Pancreas (tissue), 10 donors: ENCODE results near the gene ZNF653. TPM values are rescaled to one million over a fixed set of nuclear protein-coding genes. Genes with fewer than 3 reads are reported as not detected.

Experiments
- ATAC-seq, 4 donors: fragments of 200-7000 bp; cut with Tn5 transposase; one replicate each; pipeline versions ENCODE4 v1.8.0 to v1.9.1; 2020; ENCODE audit warnings: mild to moderate bottlenecking in 4 of 4, moderate library complexity in 4 of 4
- DNase-seq, 6 donors: peaks; one replicate each; pipeline ENCODE4 v3.0.0-alpha.2; 2020
- FAIRE-seq: peaks from 2 replicates; lab custom pipeline; 2012; peaks lifted over from hg19 to GRCh38; lab: Jason Lieb, UNC
- H3K27ac ChIP-seq, 4 donors: fragments of 200-600 bp; sonication (generic); 1 replicate in 3 of 4; 2 replicates in 1 of 4; pipeline versions ENCODE4 v1.5.0 to v1.8.0; 2020
- H3K27me3 ChIP-seq, 4 donors: fragments of 200-600 bp; one replicate each; pipeline ENCODE4 v1.8.0; 2021
- H3K36me3 ChIP-seq, 3 donors: fragments of 200-600 bp; sonication (generic) in 1 of 3; one replicate each; pipeline versions ENCODE4 v1.5.0 to v1.8.0; 2020 to 2021
- H3K4me1 ChIP-seq, 3 donors: fragments of 200-600 bp; one replicate each; pipeline ENCODE4 v1.8.0; 2021
- H3K4me3 ChIP-seq, 4 donors: fragments of 200-600 bp; sonication (generic) in 2 of 4; one replicate each; pipeline versions ENCODE4 v1.5.0 to v1.8.0; 2020 to 2021
- H3K9me3 ChIP-seq, 4 donors: fragments of 200-600 bp; one replicate each; pipeline ENCODE4 v1.8.0; 2021
- CTCF ChIP-seq, 4 donors: fragments of 200-600 bp; sonication (generic) in 3 of 4; IDR thresholded peaks; one replicate each; pipeline versions ENCODE4 v1.5.0 to v1.8.0; 2021; ENCODE audit warnings: antibody characterized with exemption in 4 of 4
- WGBS, 2 donors: extraction: QIAGEN DNeasy Blood & Tissue Kit; methylation state at CpG; one replicate each; pipeline ENCODE4 v1.1.7; 2013; 5-methylcytosine and 5-hydroxymethylcytosine counted together
- intact Hi-C, 3 donors: fragments of 100-400 bp; cut with DNase I; formaldehyde crosslinking; loops; one replicate each; pipeline versions ENCODE4 v1.11.1 to v1.14.2; 2022
- polyA plus RNA-seq, 2 donors: library from polyadenylated mRNA; stranded (reverse); fragments of 200-250 nt; gene quantifications; one replicate each; pipeline ENCODE4 v1.2.3, GENCODE V29; 2013
- total RNA-seq, 6 donors: library from RNA; stranded (reverse); fragmentation: NEBNext Ultra II Directional in 4 of 6; extraction: Animal tissue kit (Norgen Biotek cat#: 25700) in 4 of 6; gene quantifications; one replicate each; pipeline versions ENCODE4 v1.2.1 to v1.2.4, GENCODE V29; 2021 to 2023
- donor health status: healthy with polysubstance abuse.
- donor health status: DM: no; HTN: no; CAD: no; lungs with moderate emphysema.
- donor health status: DM: no; HTN: no; CAD: no.
- donor health status: control.
- donor health status: control.
- donor health status: Bipolar disorder and iron deficiency.
- donor health status: DM: yes; HTN: yes; CAD: no.
- donor health status: DM: no; HTN: no; CAD: no.
- donor health status: DM: no; HTN: no; CAD: no.
- donor health status: DM: yes; HTN: yes; CAD: no.

The ZNF653 gene
- total and polyA plus RNA-seq, 8 donors = 4.5 to 25.6 (median 6.0) TPM

DNA sequence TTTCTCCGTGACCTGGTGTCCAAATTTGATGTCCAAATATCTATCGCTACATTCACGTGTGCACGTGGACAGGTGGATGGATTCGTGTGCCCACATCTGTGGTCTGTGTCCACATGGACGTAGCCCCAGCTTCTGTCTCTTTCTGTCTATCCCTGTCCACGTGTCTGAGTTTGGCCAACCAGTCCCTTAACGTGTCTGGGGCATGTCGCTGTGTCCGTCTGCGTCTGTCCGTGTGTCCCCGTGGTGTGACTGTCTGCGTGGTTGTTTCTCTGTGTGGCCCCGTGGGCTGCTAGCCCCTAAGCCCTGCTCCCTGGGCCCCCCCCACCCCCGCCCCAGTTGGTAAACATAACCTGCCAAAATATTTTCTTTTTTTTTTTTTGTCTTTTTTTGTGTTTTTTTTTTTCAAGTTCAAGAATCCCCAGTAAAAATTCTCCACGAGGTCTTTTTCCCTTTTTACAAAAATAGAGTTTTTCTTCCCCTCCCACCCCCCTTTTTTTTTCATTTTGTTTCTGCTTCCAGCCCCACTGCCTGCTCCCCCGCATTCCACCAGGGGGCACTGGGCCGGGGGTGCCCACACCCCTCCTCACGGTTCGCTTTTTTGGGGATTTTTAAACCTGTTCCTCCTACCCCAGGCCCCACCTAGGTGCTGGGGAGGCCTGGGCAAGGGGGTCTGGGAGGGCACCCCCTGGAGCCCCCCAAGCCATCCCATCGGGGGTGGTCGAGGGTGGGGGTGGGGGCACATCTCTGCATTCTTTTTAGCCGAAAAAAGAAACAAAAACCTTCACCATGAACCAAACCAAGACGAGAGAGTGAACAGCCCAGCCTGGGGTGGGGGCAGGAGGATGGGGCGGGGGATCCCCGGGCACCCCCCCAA is 51.9 kb downstream of the ZNF653 start:
- no peak for FAIRE-seq
- no peak overlapping the region for H3K4me3 ChIP-seq
- no peaks in the 10 kb centered on the region for H3K4me1 ChIP-seq
- no peak for TF ChIP-seq CTCF (IDR thresholded peaks at IDR 0.05)
- no peaks in the 10 kb centered on the region for H3K27me3 ChIP-seq
- peaks cover 0 to 10% (median 0%) of the 10 kb centered on the region in 3 donors for H3K36me3 ChIP-seq
- no peaks in the 10 kb centered on the region for H3K9me3 ChIP-seq
- no peak overlapping the region for H3K27ac ChIP-seq
- DNase-seq = no peak
- 45 to 51% methylated on average over 24 to 27 of the region's 27 CpGs for WGBS, 2 donors
- intact Hi-C loops = no loop called here
- ATAC-seq = no peak

- Histone ChIP-seq H3K9me3 (no peaks in the 10 kb centered on the region), H3K27ac (no peak overlapping the region), H3K4me1 (no peaks in the 10 kb centered on the region), H3K36me3 (peaks cover 0 to 14% (median 0%) of the 10 kb centered on the region in 3 donors), H3K27me3 (no peaks in the 10 kb centered on the region), H3K4me3 (no peak overlapping the region)
- FAIRE-seq (no peak), ATAC-seq (no peak), DNase-seq (no peak)
- TF ChIP-seq CTCF (IDR thresholded peaks at IDR 0.05) = no peak
- intact Hi-C loops = no loop called here
- WGBS, 2 donors = 78 to 80% methylated on average over 32 to 33 of the region's 33 CpGs
These were observed 52.9 kb downstream of the ZNF653 start for GRCh38 chr19:11452620-11453310.

DNA sequence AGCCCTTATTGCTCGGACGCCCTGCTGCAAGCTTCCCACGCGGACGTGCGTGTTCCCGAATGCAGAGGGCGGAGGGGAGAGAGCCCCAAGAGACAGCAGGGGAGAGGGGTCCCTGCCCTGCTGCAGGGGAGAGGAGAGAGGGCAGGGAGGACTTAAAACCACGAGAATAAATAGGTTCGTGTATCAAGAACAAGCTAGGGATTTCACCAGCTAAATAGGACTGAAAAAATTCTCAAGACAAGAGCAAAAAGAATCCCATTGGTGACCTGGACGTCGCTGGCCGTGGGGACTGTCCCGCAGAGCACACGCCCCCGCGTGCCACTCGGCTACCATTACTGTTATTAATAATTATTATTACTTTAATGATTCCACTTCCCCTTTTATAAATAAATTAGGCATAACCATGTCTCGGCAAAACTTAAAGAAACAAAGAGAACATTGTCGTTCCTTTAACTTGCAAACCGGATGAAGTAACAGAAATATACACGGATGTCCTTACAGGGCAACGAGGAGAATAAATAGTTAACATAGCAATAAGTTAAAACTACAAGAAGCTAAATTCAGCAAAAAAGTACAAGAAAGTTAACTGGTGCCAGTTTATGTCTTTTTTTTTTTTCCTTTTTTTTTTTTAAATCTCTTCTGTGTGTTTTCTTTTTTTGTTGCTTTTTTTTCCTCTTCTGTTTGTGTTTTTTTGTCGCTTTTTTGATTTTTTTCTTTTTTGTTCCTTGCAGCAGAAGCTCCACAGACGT is 53.6 kb downstream of the ZNF653 start:
- H3K9me3 ChIP-seq = no peaks in the 10 kb centered on the region
- H3K36me3 ChIP-seq = peaks cover 0 to 18% (median 0%) of the 10 kb centered on the region in 3 donors
- no peak overlapping the region for H3K4me3 ChIP-seq
- H3K27ac ChIP-seq = no peak overlapping the region
- WGBS, 2 donors = 39 to 44% methylated on average over 25 of the region's 25 CpGs
- intact Hi-C loops = no loop called here
- no peak for TF ChIP-seq CTCF (IDR thresholded peaks at IDR 0.05)
- FAIRE-seq = no peak
- no peaks in the 10 kb centered on the region for H3K4me1 ChIP-seq
- DNase-seq = no peak
- no peak for ATAC-seq
- no peaks in the 10 kb centered on the region for H3K27me3 ChIP-seq

DNA sequence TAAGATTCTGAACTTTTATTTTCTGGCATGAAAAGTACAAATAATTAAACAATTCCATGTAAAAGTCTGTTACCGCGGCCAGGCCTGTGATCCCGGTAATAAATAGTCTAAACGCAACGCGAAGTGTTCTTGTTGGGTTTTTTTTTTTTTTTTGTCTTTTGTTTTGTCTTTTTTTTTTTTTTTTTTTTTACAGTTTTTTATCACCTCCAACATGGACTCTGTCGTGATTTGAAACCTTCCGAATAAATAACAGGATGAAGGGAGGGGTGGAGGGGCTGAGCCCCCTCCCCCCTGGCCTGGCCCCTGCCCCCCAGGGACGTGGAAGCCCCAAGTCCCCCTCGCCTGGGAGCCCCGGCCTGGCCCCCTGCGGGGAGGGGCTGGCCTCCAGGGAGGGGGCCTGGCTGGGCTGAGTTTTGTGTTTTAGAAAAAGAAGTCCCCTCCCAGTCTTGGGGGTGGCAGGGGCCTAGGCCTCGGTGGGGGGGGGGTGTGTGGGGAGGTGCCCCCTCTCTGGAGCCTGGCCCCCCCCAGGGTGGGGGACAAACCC is 54.2 kb downstream of the ZNF653 start:
- H3K4me3 ChIP-seq = no peak overlapping the region

More for the DNA sequence above, 54.2 kb downstream of the ZNF653 start:
- no peak for DNase-seq
- no peak for ATAC-seq
- Histone ChIP-seq H3K27me3 (no peaks in the 10 kb centered on the region), H3K4me1 (no peaks in the 10 kb centered on the region), H3K36me3 (peaks cover 0 to 18% (median 0%) of the 10 kb centered on the region in 3 donors), H3K27ac (no peak overlapping the region), H3K9me3 (no peaks in the 10 kb centered on the region)
- no peak for TF ChIP-seq CTCF (IDR thresholded peaks at IDR 0.05)
- no peak for FAIRE-seq
- 44 to 51% methylated on average over 13 of the region's 13 CpGs for WGBS, 2 donors
- intact Hi-C loops = no loop called here
